SJCRH30 (cell line): ENCODE data around the gene TANC1. TPM values are rescaled to one million over a fixed set of nuclear protein-coding genes. Genes with fewer than 3 reads are reported as not detected.

ENCODE experiments used
- DNase-seq, 2 experiments: peaks; one replicate each; pipeline ENCODE4 v3.0.0-alpha.2; 2015 to 2020
- H3K27ac ChIP-seq: fragments of 250-450 bp; sonication (Bioruptor Pico); 2 replicates; pipeline ENCODE4 v1.5.1; 2020; ENCODE audit warnings: mild to moderate bottlenecking, moderate library complexity
- H3K27me3 ChIP-seq: fragments of 250-450 bp; sonication (Bioruptor Pico); 2 replicates; pipeline ENCODE4 v1.5.1; 2020; ENCODE audit warnings: mild to moderate bottlenecking, moderate library complexity
- H3K36me3 ChIP-seq: fragments of 250-450 bp; sonication (Bioruptor Pico); 2 replicates; pipeline ENCODE4 v1.5.1; 2020; ENCODE audit warnings: mild to moderate bottlenecking, moderate library complexity
- H3K4me1 ChIP-seq: fragments of 250-450 bp; sonication (Bioruptor Pico); 2 replicates; pipeline ENCODE4 v1.5.1; 2020; ENCODE audit warnings: mild to moderate bottlenecking, moderate library complexity
- H3K4me3 ChIP-seq: fragments of 250-450 bp; sonication (Bioruptor Pico); 2 replicates; pipeline ENCODE4 v1.5.1; 2020; ENCODE audit warnings: mild to moderate bottlenecking, moderate library complexity
- H3K9me3 ChIP-seq: fragments of 250-450 bp; sonication (Bioruptor Pico); replicated peaks from 2 replicates; pipeline ENCODE4 v1.5.1; 2020; ENCODE audit warnings: mild to moderate bottlenecking, moderate library complexity
- total RNA-seq: library from RNA; depleted of rRNA; stranded (reverse); fragments of >200 nt; shearing (Covaris generic); gene quantifications from 2 replicates; pipeline ENCODE4 v1.2.3, GENCODE V29; 2014

Gene TANC1
- total RNA-seq, 1 experiment from 2014 or later: 15.1 TPM

GRCh38 chr2:159227467-159227866, 259.0 kb downstream of the TANC1 start:
- H3K9me3 ChIP-seq: no peaks in the 10 kb centered on the region
- H3K27me3 ChIP-seq: no peaks in the 10 kb centered on the region
- no peaks in the 10 kb centered on the region; the same call in 1 of the 2 replicates for H3K4me1 ChIP-seq
- peaks cover 8% of the 10 kb centered on the region; the same call in 1 of the 2 replicates for H3K36me3 ChIP-seq
- H3K4me3 ChIP-seq: no peak overlapping the region
- no peak for DNase-seq
- H3K27ac ChIP-seq: no peak overlapping the region

GRCh38 chr2:159228081-159228581, 259.7 kb downstream of the TANC1 start:
- Histone ChIP-seq H3K4me1 (no peaks in the 10 kb centered on the region; the same call in 1 of the 2 replicates), H3K36me3 (peaks cover 8% of the 10 kb centered on the region; the same call in 1 of the 2 replicates), H3K27ac (no peak overlapping the region), H3K27me3 (no peaks in the 10 kb centered on the region), H3K4me3 (no peak overlapping the region), H3K9me3 (no peaks in the 10 kb centered on the region)
- DNase-seq: no peak

DNA sequence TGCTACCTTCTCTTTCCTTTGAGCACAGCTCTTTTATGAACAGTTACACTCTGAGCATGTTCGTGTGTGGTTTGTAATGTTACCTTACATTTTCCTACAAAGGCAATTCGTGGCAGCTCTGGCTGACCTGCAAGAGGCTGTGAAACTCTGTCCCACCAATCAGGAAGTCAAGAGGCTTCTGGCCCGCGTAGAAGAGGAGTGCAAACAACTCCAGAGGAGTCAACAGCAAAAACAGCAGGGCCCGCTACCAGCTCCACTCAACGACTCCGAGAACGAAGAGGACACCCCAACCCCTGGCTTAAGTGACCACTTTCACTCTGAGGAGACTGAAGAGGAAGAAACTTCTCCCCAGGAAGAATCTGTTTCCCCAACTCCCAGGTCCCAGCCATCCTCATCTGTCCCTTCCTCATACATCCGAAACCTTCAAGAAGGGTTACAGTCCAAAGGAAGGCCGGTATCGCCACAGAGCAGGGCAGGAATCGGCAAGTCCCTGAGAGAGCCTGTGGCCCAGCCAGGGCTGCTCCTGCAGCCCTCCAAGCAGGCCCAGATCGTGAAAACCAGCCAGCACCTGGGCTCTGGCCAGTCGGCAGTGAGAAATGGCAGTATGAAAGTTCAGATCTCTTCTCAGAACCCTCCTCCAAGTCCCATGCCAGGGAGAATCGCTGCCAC, 261.2 kb downstream of the TANC1 start:
- no peaks in the 10 kb centered on the region for H3K27me3 ChIP-seq

DNA sequence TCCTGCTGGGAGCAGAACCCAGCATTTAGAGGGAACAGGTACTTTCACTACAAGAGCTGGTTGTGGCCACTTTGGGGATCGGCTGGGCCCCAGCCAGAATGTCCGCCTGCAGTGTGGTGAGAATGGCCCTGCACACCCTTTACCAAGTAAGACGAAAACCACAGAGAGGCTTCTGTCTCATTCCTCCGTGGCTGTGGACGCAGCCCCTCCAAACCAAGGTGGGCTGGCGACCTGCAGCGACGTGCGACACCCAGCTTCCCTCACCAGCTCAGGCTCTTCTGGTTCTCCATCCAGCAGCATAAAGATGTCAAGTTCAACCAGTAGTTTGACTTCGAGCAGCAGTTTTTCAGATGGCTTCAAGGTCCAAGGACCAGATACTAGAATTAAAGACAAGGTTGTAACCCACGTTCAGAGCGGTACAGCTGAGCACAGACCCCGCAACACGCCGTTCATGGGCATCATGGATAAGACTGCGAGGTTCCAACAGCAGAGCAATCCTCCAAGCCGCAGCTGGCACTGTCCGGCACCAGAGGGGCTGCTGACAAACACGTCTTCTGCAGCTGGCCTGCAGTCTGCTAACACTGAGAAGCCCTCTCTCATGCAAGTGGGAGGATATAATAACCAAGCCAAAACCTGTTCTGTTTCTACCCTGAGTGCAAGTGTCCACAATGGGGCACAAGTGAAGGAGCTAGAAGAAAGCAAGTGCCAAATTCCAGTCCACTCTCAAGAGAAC, 261.9 kb downstream of the TANC1 start:
- Histone ChIP-seq H3K27ac (no peak overlapping the region), H3K4me3 (no peak overlapping the region), H3K36me3 (peaks cover 8% of the 10 kb centered on the region), H3K27me3 (no peaks in the 10 kb centered on the region), H3K4me1 (no peaks in the 10 kb centered on the region; the same call in 1 of the 2 replicates), H3K9me3 (no peaks in the 10 kb centered on the region)
- DNase-seq: no peak

More for the DNA sequence above, 261.2 kb downstream of the TANC1 start:
- Histone ChIP-seq H3K4me1 (no peaks in the 10 kb centered on the region; the same call in 1 of the 2 replicates), H3K9me3 (no peaks in the 10 kb centered on the region), H3K36me3 (peaks cover 8% of the 10 kb centered on the region; the same call in 1 of the 2 replicates), H3K4me3 (no peak overlapping the region), H3K27ac (no peak overlapping the region)
- DNase-seq: no peak

DNA sequence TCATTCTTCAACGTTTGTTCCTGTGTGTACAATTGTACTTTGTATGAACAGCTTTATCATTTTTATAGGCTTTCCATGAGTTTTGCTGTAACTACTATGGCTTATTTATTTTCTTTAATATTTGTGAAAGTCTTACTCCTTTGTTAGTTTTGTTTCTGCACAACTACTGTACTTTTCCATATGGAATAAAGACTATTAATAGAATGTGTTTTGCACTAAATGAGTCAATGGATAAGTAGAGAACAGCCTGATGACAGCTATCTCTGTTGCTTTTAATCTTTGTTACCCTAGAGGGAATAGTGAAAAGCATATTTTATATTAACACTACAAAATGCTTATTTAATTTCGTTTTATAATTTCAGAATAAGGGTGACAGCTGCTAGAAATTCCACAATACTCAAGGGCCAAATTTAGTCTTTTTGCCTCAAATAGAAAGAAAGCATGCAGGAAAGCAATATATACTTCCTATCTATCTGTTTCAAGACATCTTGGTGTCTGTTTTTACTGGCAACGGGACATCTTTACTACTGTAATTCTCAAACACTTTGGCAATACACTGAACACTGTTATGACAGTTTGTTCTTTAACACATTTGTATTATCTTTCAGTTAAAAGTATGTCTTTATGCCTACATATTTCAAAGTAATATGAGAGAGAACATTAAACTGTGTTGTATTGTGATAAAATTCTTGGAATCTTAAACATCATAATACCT, 264.2 kb downstream of the TANC1 start:
- H3K9me3 ChIP-seq: no peaks in the 10 kb centered on the region
- DNase-seq: no peak
- H3K27ac ChIP-seq: no peak overlapping the region
- no peaks in the 10 kb centered on the region for H3K27me3 ChIP-seq
- H3K4me3 ChIP-seq: no peak overlapping the region
- peaks cover 8% of the 10 kb centered on the region for H3K36me3 ChIP-seq
- no peaks in the 10 kb centered on the region for H3K4me1 ChIP-seq

DNA sequence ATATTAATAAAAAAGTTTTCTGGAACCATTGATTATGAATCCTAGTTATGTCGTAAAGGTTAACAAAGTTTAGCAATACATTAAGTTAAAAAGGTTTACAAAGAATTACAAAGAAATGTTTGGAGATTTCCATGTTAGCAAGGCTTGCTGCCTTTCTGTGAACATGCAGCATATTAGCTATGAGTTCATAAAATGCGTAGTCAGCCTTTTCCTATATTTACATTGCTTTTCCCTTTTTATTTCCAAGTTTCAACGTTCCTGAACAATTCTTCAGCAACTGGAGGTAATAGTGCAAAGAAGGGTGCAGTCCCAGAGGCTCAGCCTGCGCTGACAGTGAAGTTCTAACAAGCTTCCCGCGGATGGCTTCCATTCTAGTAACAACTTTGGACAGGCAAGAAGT, 266.4 kb downstream of the TANC1 start:
- Histone ChIP-seq H3K27me3 (no peaks in the 10 kb centered on the region), H3K36me3 (peaks cover 7% of the 10 kb centered on the region), H3K27ac (no peak overlapping the region), H3K9me3 (no peaks in the 10 kb centered on the region), H3K4me3 (no peak overlapping the region), H3K4me1 (no peaks in the 10 kb centered on the region)
- no peak for DNase-seq

DNA sequence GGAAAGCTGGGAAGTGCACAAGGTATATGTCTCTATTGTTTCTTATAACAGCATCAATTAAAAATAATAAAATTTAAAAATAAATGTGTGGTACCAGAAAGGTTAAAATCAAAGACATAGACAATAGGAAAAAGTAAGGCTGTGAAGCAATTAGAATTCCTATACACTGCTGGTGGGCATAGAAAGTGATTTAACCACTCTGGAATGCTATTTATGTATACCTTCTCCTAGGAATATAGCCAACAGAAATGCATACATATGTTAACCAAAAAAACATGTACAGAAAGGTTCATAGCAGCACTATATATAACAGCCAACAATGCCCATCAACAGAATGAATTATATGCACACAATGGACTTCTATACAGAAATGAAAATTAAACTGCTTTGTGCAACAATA, 275.1 kb downstream of the TANC1 start:
- Histone ChIP-seq H3K27ac (no peak overlapping the region; the same call in 1 of the 2 replicates), H3K4me3 (no peak overlapping the region), H3K36me3 (peaks cover 8% of the 10 kb centered on the region), H3K4me1 (peaks cover 7% of the 10 kb centered on the region; the same call in 1 of the 2 replicates), H3K9me3 (peaks cover 3% of the 10 kb centered on the region; the same call in 1 of the 2 replicates), H3K27me3 (no peaks in the 10 kb centered on the region)
- no peak for DNase-seq

DNA sequence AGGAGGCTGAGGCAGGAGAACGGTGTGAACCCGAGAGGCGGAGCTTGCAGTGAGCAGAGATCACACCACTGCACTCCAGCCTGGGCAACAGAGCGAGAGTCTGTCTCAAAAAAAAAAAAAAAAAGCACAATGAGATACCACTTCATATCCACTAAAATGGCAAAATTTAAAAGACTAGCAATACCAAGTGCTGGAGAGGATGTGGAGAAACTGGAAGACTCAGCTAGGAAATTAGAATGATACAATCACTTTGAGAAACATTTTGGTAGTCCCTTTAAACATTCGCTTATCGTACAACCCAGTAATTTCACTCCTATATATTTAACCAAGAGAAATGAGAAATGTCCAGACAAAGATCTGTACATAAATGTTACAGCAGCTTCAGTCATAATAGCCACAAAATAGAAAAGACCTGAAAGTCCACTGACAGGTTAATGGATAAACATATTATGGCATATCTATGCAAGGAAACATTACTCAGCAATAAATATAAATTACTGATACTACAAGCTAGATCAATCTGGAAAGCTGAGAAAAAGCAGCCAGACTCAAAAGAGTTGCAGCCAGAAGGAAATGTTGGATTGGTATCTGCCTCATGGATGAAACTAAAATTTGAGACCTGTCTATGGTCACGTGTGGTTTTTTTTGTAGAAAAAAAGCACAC, 278.0 kb downstream of the TANC1 start:
- Histone ChIP-seq H3K4me1 (peaks cover 7% of the 10 kb centered on the region; the same call in 1 of the 2 replicates), H3K9me3 (peaks cover 3% of the 10 kb centered on the region; the same call in 1 of the 2 replicates), H3K27ac (no peak overlapping the region), H3K27me3 (no peaks in the 10 kb centered on the region), H3K4me3 (no peak overlapping the region), H3K36me3 (peaks cover 8% of the 10 kb centered on the region)
- DNase-seq: no peak

- no peaks in the 10 kb centered on the region for H3K4me1 ChIP-seq
- H3K9me3 ChIP-seq: peaks cover 3% of the 10 kb centered on the region; the same call in 1 of the 2 replicates
- no peak for DNase-seq
- H3K27ac ChIP-seq: no peak overlapping the region
- no peaks in the 10 kb centered on the region for H3K27me3 ChIP-seq
- H3K36me3 ChIP-seq: peaks cover 3% of the 10 kb centered on the region
- no peak overlapping the region for H3K4me3 ChIP-seq
Measured at GRCh38 chr2:159249990-159250715, 281.7 kb downstream of the TANC1 start.

DNA sequence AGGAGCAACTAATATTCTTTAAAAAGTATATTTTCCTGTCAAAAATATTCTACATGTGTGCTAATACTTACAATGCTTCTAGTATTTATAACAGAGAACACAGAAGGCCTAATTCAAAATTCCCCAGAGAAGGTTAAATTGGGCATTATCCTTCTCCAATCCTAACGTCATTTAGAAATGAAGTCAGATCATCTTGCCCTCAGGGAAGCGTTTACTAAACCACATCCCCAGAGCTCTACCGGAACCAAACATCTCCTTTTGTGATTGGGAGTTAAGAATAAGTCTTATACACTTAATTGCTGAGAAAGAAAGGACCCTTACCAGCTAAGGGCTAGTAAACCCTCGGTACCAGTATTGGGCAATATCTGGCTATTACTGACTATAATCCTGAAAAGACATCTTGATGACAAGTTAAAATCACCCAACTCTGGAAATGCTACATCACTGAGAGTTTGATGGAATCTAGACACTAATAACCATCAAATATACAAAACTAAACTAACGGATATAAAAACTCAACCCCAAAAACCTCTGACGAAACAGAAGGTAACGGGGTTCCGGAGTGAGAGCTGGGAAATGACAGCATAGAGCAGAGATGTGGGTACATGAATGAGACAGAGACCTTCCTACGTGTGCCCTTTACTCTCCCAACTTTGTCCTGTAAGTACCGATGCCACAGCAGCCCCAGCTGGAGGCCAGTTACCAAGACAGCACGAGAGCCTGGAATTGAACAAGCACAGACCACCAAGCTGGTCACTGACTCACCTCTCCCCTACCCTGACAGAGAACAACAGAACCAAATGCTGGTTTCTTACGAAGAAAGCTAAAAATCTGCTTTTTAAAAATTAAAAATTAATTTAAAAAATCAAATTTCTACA, 283.1 kb downstream of the TANC1 start:
- no peaks in the 10 kb centered on the region for H3K27me3 ChIP-seq
- no peaks in the 10 kb centered on the region for H3K4me1 ChIP-seq
- no peak overlapping the region for H3K27ac ChIP-seq
- H3K4me3 ChIP-seq: no peak overlapping the region
- H3K9me3 ChIP-seq: peaks cover 3% of the 10 kb centered on the region; the same call in 1 of the 2 replicates
- DNase-seq: no peak
- H3K36me3 ChIP-seq: peaks cover 1% of the 10 kb centered on the region

DNA sequence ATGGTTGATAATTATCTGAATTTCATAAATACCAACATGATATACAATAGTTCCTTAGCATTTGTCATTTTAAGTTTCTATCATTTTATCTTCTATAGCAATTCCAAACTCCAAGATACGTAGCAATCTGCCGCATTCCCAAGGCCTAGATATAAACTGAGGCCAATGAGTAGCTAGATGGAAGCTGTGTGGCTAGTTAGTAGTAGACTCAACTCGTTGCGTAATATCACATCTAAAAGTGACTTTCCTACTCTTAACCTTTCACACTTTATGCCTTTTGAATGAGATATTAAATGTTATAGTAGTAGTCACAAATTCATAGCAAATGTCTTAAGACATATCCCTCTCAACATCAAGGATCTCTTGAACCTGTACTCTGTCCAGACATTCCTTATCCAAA, 284.5 kb downstream of the TANC1 start:
- no peaks in the 10 kb centered on the region for H3K27me3 ChIP-seq
- H3K27ac ChIP-seq: no peak overlapping the region
- H3K4me1 ChIP-seq: no peaks in the 10 kb centered on the region

GRCh38 chr2:159256159-159256558, 287.7 kb downstream of the TANC1 start:
- no peaks in the 10 kb centered on the region for H3K4me1 ChIP-seq
- no peak overlapping the region for H3K27ac ChIP-seq
- no peaks in the 10 kb centered on the region for H3K27me3 ChIP-seq
- DNase-seq: no peak
- H3K4me3 ChIP-seq: no peak overlapping the region
- no peaks in the 10 kb centered on the region for H3K36me3 ChIP-seq
- H3K9me3 ChIP-seq: 0 out of 2 replicates have a peak, but pooled peaks cover 3% of the 10 kb centered on the region

More for the DNA sequence above, 284.5 kb downstream of the TANC1 start:
- DNase-seq: no peak
- H3K36me3 ChIP-seq: no peaks in the 10 kb centered on the region; the same call in 1 of the 2 replicates
- H3K4me3 ChIP-seq: no peak overlapping the region
- H3K9me3 ChIP-seq: no peaks in the 10 kb centered on the region

GRCh38 chr2:159262226-159262625, 293.8 kb downstream of the TANC1 start:
- no peak overlapping the region for H3K4me3 ChIP-seq
- DNase-seq: no peak
- no peaks in the 10 kb centered on the region for H3K36me3 ChIP-seq
- H3K27me3 ChIP-seq: no peaks in the 10 kb centered on the region
- no peaks in the 10 kb centered on the region for H3K4me1 ChIP-seq
- no peak overlapping the region for H3K27ac ChIP-seq
- 0 out of 2 replicates have a peak, but pooled peaks cover 3% of the 10 kb centered on the region for H3K9me3 ChIP-seq
